HCEC 1CT (cell line): ENCODE data around the gene PITX2.

Source experiments
- DNase-seq: peaks from one replicate; pipeline ENCODE4 v3.0.0-alpha.2; 2017

Gene PITX2

GRCh38 chr4:110636171-110636679, 13.3 kb upstream of the PITX2 start:
- DNase-seq: no peak

DNA sequence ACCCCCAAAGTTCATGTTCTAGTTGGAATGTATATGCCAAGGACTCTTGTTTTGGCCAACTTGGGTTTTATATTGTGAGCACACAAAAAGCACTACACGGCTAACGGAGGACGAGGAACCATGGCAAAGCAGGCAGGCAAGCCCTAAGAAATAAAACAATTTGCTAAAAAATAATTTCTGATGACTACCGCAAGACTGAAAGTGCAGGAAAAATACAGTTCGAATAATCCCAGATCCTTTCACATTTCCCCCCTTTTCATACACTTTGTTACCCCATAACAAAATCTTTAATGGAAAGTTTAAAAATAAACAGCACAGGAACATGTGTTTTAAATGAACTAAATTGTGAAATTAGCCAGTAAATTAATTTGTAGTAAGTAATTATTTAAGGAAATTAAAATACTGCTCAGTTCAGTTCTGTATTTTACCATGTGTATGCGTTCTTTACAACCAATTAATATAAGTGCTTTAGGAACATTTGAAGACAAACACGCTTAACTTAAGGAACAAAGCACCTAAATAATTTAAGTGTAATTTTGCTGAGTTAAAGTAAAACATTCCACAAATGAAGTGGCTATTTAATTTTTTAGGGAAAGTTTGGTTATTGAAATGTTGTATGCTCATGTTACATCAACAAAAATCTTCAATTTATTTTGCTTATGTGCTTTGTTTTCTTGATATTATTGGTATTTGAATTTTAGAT, 12.4 kb upstream of the PITX2 start:
- DNase-seq: no peak

- no peak for DNase-seq
These were observed 11.7 kb upstream of the PITX2 start for GRCh38 chr4:110634350-110635162.

DNA sequence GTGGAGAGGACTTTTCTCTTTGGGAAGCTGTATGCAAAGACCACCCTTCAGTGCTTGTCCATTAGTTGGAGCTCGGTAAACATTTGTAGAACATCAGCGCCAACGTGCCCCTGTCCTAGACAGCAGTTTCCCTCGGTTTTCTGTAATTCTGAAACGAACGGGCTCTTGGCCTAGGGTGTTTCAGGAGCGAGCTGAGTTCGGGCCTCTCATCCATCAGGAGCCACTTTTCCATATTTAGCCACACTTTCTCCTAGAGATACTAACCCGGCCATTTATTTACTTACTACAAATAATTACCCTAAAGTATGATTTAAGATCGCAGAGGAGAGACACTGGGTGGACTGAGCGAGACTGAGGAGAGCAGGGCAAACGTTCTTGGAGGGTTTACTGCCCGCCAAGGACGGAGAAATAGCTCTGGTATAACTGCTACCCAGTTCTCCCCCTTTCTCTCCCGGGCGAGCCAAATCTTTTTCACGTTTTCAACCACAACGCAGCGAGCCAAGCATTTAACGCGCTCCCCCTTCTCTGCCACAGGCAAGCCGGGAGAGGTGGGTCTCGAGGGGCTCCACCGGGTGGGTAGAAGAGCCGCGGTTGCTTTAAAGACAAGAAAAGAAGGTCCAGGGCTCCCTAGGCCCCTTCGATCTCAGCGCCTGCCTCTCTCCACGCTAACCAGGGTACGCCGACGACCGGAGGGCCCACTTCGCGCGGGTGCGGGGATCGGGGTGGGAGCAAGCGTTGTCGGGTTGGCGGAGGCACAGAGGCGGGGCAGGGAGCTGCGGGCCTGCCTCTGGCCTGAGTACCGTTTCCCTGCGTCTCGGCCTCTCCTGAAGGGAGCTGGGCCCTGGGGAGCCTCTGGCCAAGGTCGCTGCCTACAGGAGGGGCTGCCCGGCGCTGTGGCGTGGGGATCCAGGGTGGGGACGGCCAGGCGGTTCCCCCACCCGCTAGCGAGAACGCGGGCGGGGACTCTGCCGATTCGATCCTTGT, 10.8 kb upstream of the PITX2 start:
- no peak for DNase-seq

DNA sequence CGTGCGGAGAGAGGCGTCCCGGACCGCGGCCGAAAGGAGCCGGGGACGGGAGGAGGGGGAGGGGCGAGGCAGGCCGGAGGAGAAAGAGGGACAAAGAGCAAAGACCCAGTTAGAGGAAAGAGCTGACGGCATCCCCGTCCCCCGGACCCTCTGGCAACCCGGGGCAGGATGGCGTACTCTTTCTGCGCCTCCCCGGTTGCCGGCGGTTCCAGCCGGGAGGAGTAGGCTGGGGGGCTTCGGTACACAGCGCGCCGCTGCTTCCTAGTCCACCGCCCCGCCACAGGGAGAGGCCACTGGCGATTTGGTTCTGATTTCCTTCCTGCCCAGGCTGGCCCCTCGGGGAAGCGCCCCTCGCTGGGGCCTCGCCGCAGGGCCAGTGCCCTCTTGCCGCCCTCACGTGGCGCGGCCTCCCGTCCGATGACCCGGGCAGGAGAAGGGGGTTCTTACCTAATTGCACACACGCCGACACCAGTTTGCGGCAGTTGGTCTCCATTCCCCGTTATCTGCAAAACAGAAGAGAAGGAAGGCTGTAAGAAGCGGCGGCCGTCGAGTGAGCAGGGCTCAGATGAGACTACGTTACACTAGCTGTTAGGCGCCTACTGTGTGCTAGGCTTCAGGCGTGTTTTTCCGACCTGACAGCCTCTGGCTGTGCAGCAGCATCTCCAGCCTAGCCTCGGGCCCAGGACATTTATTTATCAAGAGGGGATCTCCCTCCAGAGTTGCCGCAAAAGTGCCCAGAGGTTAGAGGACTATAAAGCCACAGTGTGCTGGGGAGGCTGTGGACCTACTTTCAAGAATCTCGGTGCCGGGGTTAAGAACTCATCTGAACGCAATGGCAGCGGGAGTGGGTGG, 9.9 kb upstream of the PITX2 start:
- DNase-seq: no peak

GRCh38 chr4:110631584-110632505, 9.0 kb upstream of the PITX2 start:
- DNase-seq: peak; percentile 8

GRCh38 chr4:110630688-110631402, 8.0 kb upstream of the PITX2 start:
- DNase-seq: no peak

- no peak for DNase-seq
These were observed 7.2 kb upstream of the PITX2 start for GRCh38 chr4:110629780-110630687.

GRCh38 chr4:110629214-110629754, 6.4 kb upstream of the PITX2 start:
- DNase-seq: no peak

DNA sequence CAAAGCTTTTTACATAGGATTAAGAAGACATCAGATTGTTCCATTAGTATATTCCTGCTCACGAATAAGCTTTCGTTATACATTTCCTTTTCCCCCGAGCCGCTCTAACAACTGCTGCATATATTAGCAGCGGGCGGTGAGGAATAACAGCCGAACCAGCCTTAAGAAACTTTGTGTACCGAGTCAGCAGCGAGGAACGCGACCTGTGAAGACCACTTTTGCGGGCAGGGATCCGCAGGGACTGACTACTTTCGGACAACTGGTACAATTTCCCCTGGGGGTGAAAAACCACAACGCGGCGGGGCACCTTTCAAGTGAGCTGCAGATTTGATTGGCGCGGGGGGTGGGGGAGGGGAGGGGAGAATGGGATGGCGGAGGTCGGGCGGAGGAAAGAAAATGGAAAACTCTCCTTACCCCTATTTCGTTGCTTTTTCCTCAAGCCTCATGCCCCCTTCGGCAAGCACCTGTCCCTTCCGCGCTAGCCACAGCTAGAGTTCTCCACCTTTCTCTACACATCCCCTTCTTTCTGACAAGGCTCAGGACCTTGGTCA, 5.9 kb upstream of the PITX2 start:
- no peak for DNase-seq

GRCh38 chr4:110627977-110628662, 5.2 kb upstream of the PITX2 start:
- no peak for DNase-seq

DNA sequence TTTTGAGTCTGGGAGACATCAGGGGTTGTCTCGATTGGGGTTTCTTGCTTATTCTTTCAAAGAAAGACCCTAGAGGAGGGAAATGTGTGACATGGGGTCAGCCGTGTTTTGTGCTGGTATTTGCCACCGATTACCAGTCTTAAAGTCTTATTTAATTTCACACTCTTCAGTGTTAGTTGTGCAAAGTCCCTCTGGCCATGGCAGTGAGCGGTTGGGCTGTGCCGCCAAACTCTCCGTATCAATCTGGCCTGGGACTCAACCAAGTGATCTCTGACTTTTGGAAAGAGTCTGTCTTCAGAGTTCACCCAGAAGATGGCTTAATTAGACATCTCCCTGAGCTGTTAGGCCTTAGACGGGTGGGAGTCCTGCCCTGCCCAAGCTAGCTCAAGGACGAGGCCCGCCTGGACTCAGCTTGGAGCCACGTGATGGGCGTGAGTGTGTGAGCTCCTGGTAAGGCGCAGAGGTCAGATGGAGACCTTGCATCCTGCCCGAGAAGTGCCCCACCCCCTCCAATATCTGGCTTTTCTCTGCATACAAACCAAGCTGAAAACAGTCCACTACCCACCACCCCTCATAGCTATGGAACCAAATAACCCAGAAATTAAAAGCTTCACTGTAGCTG, 3.8 kb upstream of the PITX2 start:
- no peak for DNase-seq

GRCh38 chr4:110625576-110626257, 2.8 kb upstream of the PITX2 start:
- no peak for DNase-seq

DNA sequence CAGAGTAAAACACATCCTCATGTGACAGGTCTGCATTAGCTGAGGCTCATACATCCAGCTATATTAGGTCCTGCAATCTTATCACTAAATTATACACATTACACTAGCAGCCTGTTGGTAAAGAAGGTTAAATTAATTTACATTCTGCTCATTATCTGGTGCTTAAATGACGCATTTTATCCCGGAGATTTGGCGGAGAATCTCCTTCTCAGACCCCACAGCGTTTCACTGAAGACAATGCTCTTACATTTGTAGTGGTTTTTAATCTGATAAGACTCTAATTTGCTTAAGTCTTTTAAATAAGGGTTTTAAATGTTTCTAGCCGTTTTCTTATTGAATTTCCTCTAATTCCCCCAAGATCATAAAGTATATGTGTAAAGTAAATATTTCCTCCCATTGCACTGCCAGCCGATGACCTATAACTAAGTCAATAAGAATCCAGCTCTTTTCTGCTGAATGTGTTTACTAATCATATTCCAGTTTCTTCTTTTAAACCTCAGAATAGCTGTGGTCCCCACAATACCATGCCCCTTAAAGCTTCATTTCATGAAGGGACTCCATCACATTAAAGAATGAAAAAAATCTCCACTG, 2.1 kb upstream of the PITX2 start:
- no peak for DNase-seq

- DNase-seq: no peak
These were observed 1.5 kb upstream of the PITX2 start for GRCh38 chr4:110624398-110624780.

GRCh38 chr4:110623718-110624397, 981 bp upstream of the PITX2 start:
- DNase-seq: no peak
